Esophagus (tissue), 2 donors: ENCODE results near the gene KRTAP5-8. TPM values are rescaled to one million over a fixed set of nuclear protein-coding genes. Genes with fewer than 3 reads are reported as not detected.
"Not testable (repeated sequence)": the region's sequence is repeated elsewhere in the genome, so short reads cannot be mapped to it uniquely, and the experiment has no call there.

ENCODE experiments used
- H3K27ac ChIP-seq, 2 donors: one replicate each; pipeline ENCODE4 v1.5.1; 2013; ENCODE audit warnings: low read depth in 2 of 2, mild to moderate bottlenecking in 2 of 2, inconsistent platforms in 1 of 2, low read length in 1 of 2, moderate library complexity in 1 of 2
- H3K27me3 ChIP-seq, 2 donors: one replicate each; pipeline ENCODE4 v1.6.1; 2013; ENCODE audit warnings: low read length in 2 of 2, control low read depth in 1 of 2, mild to moderate bottlenecking in 1 of 2; ENCODE audit not compliant: insufficient read depth in 2 of 2, control insufficient read depth in 1 of 2
- H3K36me3 ChIP-seq, 2 donors: one replicate each; pipeline ENCODE4 v1.6.1; 2013; ENCODE audit warnings: low read length in 1 of 2; ENCODE audit not compliant: control insufficient read depth in 2 of 2, insufficient read depth in 2 of 2
- H3K4me1 ChIP-seq, 2 donors: one replicate each; pipeline ENCODE4 v1.6.1; 2013; ENCODE audit warnings: low read length in 1 of 2; ENCODE audit not compliant: control insufficient read depth in 2 of 2, insufficient read depth in 2 of 2
- H3K4me3 ChIP-seq, 2 donors: one replicate each; pipeline ENCODE4 v1.5.1; 2013; ENCODE audit warnings: low read length in 2 of 2, mild to moderate bottlenecking in 2 of 2, low read depth in 1 of 2, moderate library complexity in 1 of 2
- H3K9me3 ChIP-seq, 2 donors: one replicate each; pipeline ENCODE4 v1.6.1; 2013; ENCODE audit warnings: mild to moderate bottlenecking in 2 of 2, low read depth in 1 of 2, low read length in 1 of 2, moderate library complexity in 1 of 2; ENCODE audit not compliant: control insufficient read depth in 2 of 2, insufficient read depth in 1 of 2
- WGBS, 2 donors: extraction: QIAGEN DNeasy Blood & Tissue Kit; methylation state at CpG; one replicate each; pipeline ENCODE4 v1.1.7; 2013; 5-methylcytosine and 5-hydroxymethylcytosine counted together
- polyA plus RNA-seq, 2 donors: library from polyadenylated mRNA; stranded (reverse); fragments of 200-250 nt; gene quantifications; one replicate each; pipeline ENCODE4 v1.2.3, GENCODE V29; 2013
- donor health status: healthy with polysubstance abuse.
- donor health status: Bipolar disorder and iron deficiency.

Gene KRTAP5-8
- polyA plus RNA-seq, 2 donors = 0.07 to 0.31 TPM

DNA sequence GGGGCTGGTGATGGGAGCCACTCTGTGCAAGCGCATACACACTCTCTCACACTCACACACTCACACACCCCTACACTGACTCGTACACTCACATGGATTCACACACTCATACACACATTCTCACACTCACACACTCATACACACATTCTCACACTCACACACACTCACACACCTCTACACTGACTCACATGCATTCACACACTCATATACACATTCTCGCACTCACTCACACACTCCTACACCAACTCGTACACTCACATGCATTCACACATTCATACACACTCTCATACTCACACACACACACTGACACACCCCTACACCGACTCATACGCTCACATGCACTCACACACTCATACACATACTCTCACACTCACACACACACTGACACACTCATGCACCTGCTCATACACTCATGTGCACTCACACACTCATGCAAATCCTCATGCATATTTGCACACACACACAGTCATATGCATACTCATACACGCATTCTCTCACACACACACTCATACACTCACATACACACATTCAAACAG, 39.7 kb downstream of the KRTAP5-8 start:
- 91 to 92% methylated on average over 7 of the region's 7 CpGs for WGBS, 2 donors
- Histone ChIP-seq H3K4me1 (no peaks in the 10 kb centered on the region), H3K4me3 (no peak overlapping the region), H3K36me3 (no peaks in the 10 kb centered on the region), H3K27ac (no peak overlapping the region), H3K27me3 (peaks cover 3% of the 10 kb centered on the region in 2 donors), H3K9me3 (no peaks in the 10 kb centered on the region)

DNA sequence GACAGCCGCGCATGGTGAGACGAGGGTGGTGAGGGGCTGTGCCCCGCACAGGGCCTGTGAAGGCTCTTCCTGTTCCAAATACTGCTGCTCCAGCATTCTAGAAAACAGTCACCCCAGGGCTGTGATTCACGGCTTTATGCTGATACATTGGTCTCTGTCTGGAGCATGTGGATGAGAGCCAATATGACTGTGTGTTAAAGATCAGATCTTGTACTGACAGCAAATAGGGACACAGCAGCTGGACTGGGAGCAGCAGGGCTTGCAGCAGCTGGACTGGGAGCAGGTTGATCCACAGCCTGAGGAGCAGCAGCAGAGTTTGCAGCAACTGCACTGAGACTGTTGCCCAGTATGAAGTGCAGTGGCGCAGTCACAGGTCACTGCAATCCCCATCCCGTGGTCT, 41.7 kb downstream of the KRTAP5-8 start:
- H3K4me3 ChIP-seq, H3K27me3 ChIP-seq, H3K9me3 ChIP-seq, H3K36me3 ChIP-seq, H3K4me1 ChIP-seq, H3K27ac ChIP-seq: not testable (repeated sequence)
- WGBS, 2 donors = 65 to 66% methylated on average over 7 of the region's 7 CpGs

- Histone ChIP-seq H3K4me3 (no peak overlapping the region), H3K27ac (no peak overlapping the region), H3K4me1 (no peaks in the 10 kb centered on the region), H3K9me3 (no peaks in the 10 kb centered on the region), H3K36me3 (no peaks in the 10 kb centered on the region), H3K27me3 (peaks cover 0 to 3% of the 10 kb centered on the region in 2 donors)
- WGBS, 2 donors = 5 to 10% methylated on average over 8 of the region's 8 CpGs
These were observed 42.5 kb downstream of the KRTAP5-8 start for GRCh38 chr11:71580057-71581003.

- Histone ChIP-seq H3K4me1 (no peaks in the 10 kb centered on the region), H3K4me3 (no peak overlapping the region)
- WGBS, 2 donors = 82 to 85% methylated on average over 4 of the region's 4 CpGs
These were observed 44.0 kb downstream of the KRTAP5-8 start for GRCh38 chr11:71581826-71582225.

GRCh38 chr11:71582309-71582895, 44.6 kb downstream of the KRTAP5-8 start, which contains the start of gene KRTAP5-11:
TSS of gene KRTAP5-11 (minus strand) at chr11:71582875. CDS start at chr11:71582837, 38 bp downstream.
- Histone ChIP-seq H3K36me3 (no peaks in the 10 kb centered on the region), H3K4me1 (no peaks in the 10 kb centered on the region), H3K27ac (no peak within 1 kb of the TSS), H3K9me3 (no peaks in the 10 kb centered on the region), H3K4me3 (no peak within 1 kb of the TSS), H3K27me3 (no peaks in the 10 kb centered on the region)
- 54 to 62% methylated on average over 3 of the region's 3 CpGs for WGBS, 2 donors

More at GRCh38 chr11:71581826-71582225, 44.0 kb downstream of the KRTAP5-8 start:
- no peaks in the 10 kb centered on the region for H3K36me3 ChIP-seq
- H3K9me3 ChIP-seq = no peaks in the 10 kb centered on the region
- H3K27me3 ChIP-seq = no peaks in the 10 kb centered on the region
- H3K27ac ChIP-seq = no peak overlapping the region

GRCh38 chr11:71582969-71583368, 45.1 kb downstream of the KRTAP5-8 start:
- H3K27me3 ChIP-seq, H3K4me1 ChIP-seq, H3K36me3 ChIP-seq, H3K4me3 ChIP-seq, H3K27ac ChIP-seq, H3K9me3 ChIP-seq: not testable (repeated sequence)
- 79 to 86% methylated on average over 2 of the region's 2 CpGs for WGBS, 2 donors

DNA sequence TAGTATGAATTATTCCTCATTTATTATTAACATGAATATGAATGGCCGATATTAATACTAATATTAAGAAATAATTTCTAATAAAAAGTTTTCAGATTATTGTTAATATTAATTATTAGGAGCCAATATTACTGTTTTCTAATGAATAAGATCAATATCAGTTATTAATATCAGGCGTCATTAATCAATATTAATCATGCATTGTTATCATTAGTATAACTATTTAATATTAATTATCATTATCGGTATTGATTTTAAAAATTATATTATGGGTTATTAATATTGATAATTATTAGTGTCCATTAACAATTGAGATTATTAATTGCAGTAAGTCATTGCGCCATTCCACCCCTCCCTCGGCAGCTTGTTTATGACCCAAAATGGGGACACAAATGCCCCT, 47.8 kb downstream of the KRTAP5-8 start:
- 90 to 92% methylated on average over 5 of the region's 5 CpGs for WGBS, 2 donors
- not testable (repeated sequence) for H3K36me3 ChIP-seq

GRCh38 chr11:71588314-71588713, 50.5 kb downstream of the KRTAP5-8 start:
- 53 to 55% methylated on average over 4 of the region's 4 CpGs for WGBS, 2 donors
- not testable (repeated sequence) for H3K9me3 ChIP-seq, H3K36me3 ChIP-seq, H3K4me3 ChIP-seq, H3K4me1 ChIP-seq, H3K27me3 ChIP-seq, H3K27ac ChIP-seq

More for the DNA sequence above, 47.8 kb downstream of the KRTAP5-8 start:
- H3K4me3 ChIP-seq, H3K4me1 ChIP-seq, H3K27me3 ChIP-seq, H3K9me3 ChIP-seq, H3K27ac ChIP-seq: not testable (repeated sequence)
